Memory B cell (primary cell): ENCODE measurements around the gene B4GALNT4.
"Not testable (repeated sequence)": the region's sequence is repeated elsewhere in the genome, so short reads cannot be mapped to it uniquely, and the experiment has no call there.

ENCODE experiments used
- ATAC-seq: fragments of 150-1000 bp; cut with Tn5 transposase; 2 replicates; pipeline ENCODE4 v1.10.0; 2021; ENCODE audit warnings: low read depth, mild to moderate bottlenecking, moderate library complexity
- DNase-seq, 2 donors: peaks; one replicate each; pipeline ENCODE4 v3.0.0; 2022; ENCODE audit warnings: low spot score in 2 of 2
- H3K27ac Mint-ChIP-seq: one replicate; pipeline ENCODE4 v1.8.0; 2022; ENCODE audit warnings: mild to moderate bottlenecking, moderate library complexity, mixed read lengths
- H3K27me3 Mint-ChIP-seq: one replicate; pipeline ENCODE4 v1.8.0; 2022; ENCODE audit warnings: mixed read lengths
- H3K36me3 Mint-ChIP-seq: one replicate; pipeline ENCODE4 v1.8.0; 2022; ENCODE audit warnings: mild to moderate bottlenecking, mixed read lengths
- H3K4me1 Mint-ChIP-seq: one replicate; pipeline ENCODE4 v1.8.0; 2022; ENCODE audit warnings: mixed read lengths
- H3K4me3 Mint-ChIP-seq: one replicate; pipeline ENCODE4 v1.8.0; 2022; ENCODE audit warnings: mild to moderate bottlenecking, moderate library complexity, mixed read lengths
- H3K9me3 Mint-ChIP-seq: one replicate; pipeline ENCODE4 v1.8.0; 2022; ENCODE audit warnings: mixed read lengths

The B4GALNT4 gene

GRCh38 chr11:416757-417621, 47.7 kb downstream of the B4GALNT4 start:
- DNase-seq (peak in 1 of 2 donors; percentile 42), ATAC-seq (peak; percentile 63)
- peaks cover 27% of the 10 kb centered on the region for H3K4me1 Mint-ChIP-seq
- no peak overlapping the region for H3K27ac Mint-ChIP-seq
- no peaks in the 10 kb centered on the region for H3K27me3 Mint-ChIP-seq
- H3K36me3 Mint-ChIP-seq, result no peaks in the 10 kb centered on the region
- H3K4me3 Mint-ChIP-seq, result peak overlapping the region; percentile 91
- no peaks in the 10 kb centered on the region for H3K9me3 Mint-ChIP-seq

GRCh38 chr11:417652-418342, 48.5 kb downstream of the B4GALNT4 start:
- ATAC-seq (no peak), DNase-seq (peak in 1 of 2 donors; percentile 12)
- peak overlapping the region; percentile 81 for H3K4me3 Mint-ChIP-seq
- H3K4me1 Mint-ChIP-seq, result peaks cover 27% of the 10 kb centered on the region
- peak overlapping the region; percentile 54 for H3K27ac Mint-ChIP-seq
- peaks cover 2% of the 10 kb centered on the region for H3K36me3 Mint-ChIP-seq
- H3K9me3 Mint-ChIP-seq, result no peaks in the 10 kb centered on the region
- H3K27me3 Mint-ChIP-seq, result no peaks in the 10 kb centered on the region

- no peak overlapping the region for H3K4me3 Mint-ChIP-seq
- H3K27me3 Mint-ChIP-seq, result no peaks in the 10 kb centered on the region
- no peaks in the 10 kb centered on the region for H3K9me3 Mint-ChIP-seq
- no peak for ATAC-seq
- H3K4me1 Mint-ChIP-seq, result peaks cover 21% of the 10 kb centered on the region
- peak in 1 of 2 donors; percentile 12 for DNase-seq
- H3K27ac Mint-ChIP-seq, result peak overlapping the region; percentile 54
- H3K36me3 Mint-ChIP-seq, result peaks cover 2% of the 10 kb centered on the region
Observed at GRCh38 chr11:418343-419247, 49.3 kb downstream of the B4GALNT4 start.

- Mint-ChIP-seq H3K27ac (no peak overlapping the region), H3K9me3 (no peaks in the 10 kb centered on the region), H3K4me1 (peaks cover 14% of the 10 kb centered on the region), H3K4me3 (no peak overlapping the region), H3K27me3 (no peaks in the 10 kb centered on the region), H3K36me3 (peaks cover 4% of the 10 kb centered on the region)
- ATAC-seq (no peak), DNase-seq (peak in 1 of 2 donors; percentile 10)
Observed at GRCh38 chr11:419248-420005, 50.1 kb downstream of the B4GALNT4 start.

GRCh38 chr11:420054-420910, 51.0 kb downstream of the B4GALNT4 start:
- H3K9me3 Mint-ChIP-seq, result peaks cover 4% of the 10 kb centered on the region
- no peak overlapping the region for H3K27ac Mint-ChIP-seq
- H3K4me1 Mint-ChIP-seq, result peaks cover 6% of the 10 kb centered on the region
- H3K36me3 Mint-ChIP-seq, result peaks cover 11% of the 10 kb centered on the region
- ATAC-seq (no peak), DNase-seq (peak in 1 of 2 donors; percentile 10)
- no peaks in the 10 kb centered on the region for H3K27me3 Mint-ChIP-seq
- H3K4me3 Mint-ChIP-seq, result no peak overlapping the region

GRCh38 chr11:420911-421321, 51.6 kb downstream of the B4GALNT4 start:
- H3K9me3 Mint-ChIP-seq, result peaks cover 4% of the 10 kb centered on the region
- H3K36me3 Mint-ChIP-seq, result peaks cover 12% of the 10 kb centered on the region
- H3K4me1 Mint-ChIP-seq, result peaks cover 3% of the 10 kb centered on the region
- H3K27me3 Mint-ChIP-seq, result no peaks in the 10 kb centered on the region
- H3K27ac Mint-ChIP-seq, result no peak overlapping the region
- ATAC-seq, result no peak
- no peak overlapping the region for H3K4me3 Mint-ChIP-seq
- DNase-seq, result no peak

GRCh38 chr11:422249-422656, 53.0 kb downstream of the B4GALNT4 start:
- peaks cover 4% of the 10 kb centered on the region for H3K9me3 Mint-ChIP-seq
- no peaks in the 10 kb centered on the region for H3K4me1 Mint-ChIP-seq
- ATAC-seq (no peak), DNase-seq (peak in 1 of 2 donors; percentile 4)
- peaks cover 12% of the 10 kb centered on the region for H3K36me3 Mint-ChIP-seq
- no peak overlapping the region for H3K4me3 Mint-ChIP-seq
- H3K27me3 Mint-ChIP-seq, result no peaks in the 10 kb centered on the region
- peak overlapping the region; percentile 8 for H3K27ac Mint-ChIP-seq

- H3K4me3 Mint-ChIP-seq, result no peak overlapping the region
- ATAC-seq (no peak), DNase-seq (no peak)
- H3K4me1 Mint-ChIP-seq, result no peaks in the 10 kb centered on the region
- H3K9me3 Mint-ChIP-seq, result peaks cover 4% of the 10 kb centered on the region
- H3K36me3 Mint-ChIP-seq, result peaks cover 18% of the 10 kb centered on the region
- H3K27ac Mint-ChIP-seq, result no peak overlapping the region
- H3K27me3 Mint-ChIP-seq, result no peaks in the 10 kb centered on the region
Observed at GRCh38 chr11:424232-424631, 54.9 kb downstream of the B4GALNT4 start.

GRCh38 chr11:424766-425165, 55.5 kb downstream of the B4GALNT4 start:
- H3K4me1 Mint-ChIP-seq, DNase-seq, H3K9me3 Mint-ChIP-seq, ATAC-seq, H3K27me3 Mint-ChIP-seq, H3K27ac Mint-ChIP-seq, H3K4me3 Mint-ChIP-seq: not testable (repeated sequence)
- peaks cover 20% of the 10 kb centered on the region for H3K36me3 Mint-ChIP-seq

- H3K27ac Mint-ChIP-seq, result no peak overlapping the region
- ATAC-seq, result no peak
Observed at GRCh38 chr11:425301-425700, 56.0 kb downstream of the B4GALNT4 start.

GRCh38 chr11:426851-427250, 57.6 kb downstream of the B4GALNT4 start:
- DNase-seq, result peak in 1 of 2 donors; percentile 6
- H3K4me1 Mint-ChIP-seq, result no peaks in the 10 kb centered on the region

More at GRCh38 chr11:425301-425700, 56.0 kb downstream of the B4GALNT4 start:
- Mint-ChIP-seq H3K4me1 (no peaks in the 10 kb centered on the region), H3K36me3 (peaks cover 20% of the 10 kb centered on the region), H3K4me3 (no peak overlapping the region), H3K9me3 (peaks cover 4% of the 10 kb centered on the region), H3K27me3 (no peaks in the 10 kb centered on the region)
- DNase-seq, result no peak

GRCh38 chr11:428295-428694, 59.0 kb downstream of the B4GALNT4 start:
- H3K4me3 Mint-ChIP-seq, result no peak overlapping the region
- H3K4me1 Mint-ChIP-seq, result no peaks in the 10 kb centered on the region
- H3K27ac Mint-ChIP-seq, result no peak overlapping the region
- H3K36me3 Mint-ChIP-seq, result peaks cover 21% of the 10 kb centered on the region
- H3K9me3 Mint-ChIP-seq, result peaks cover 4% of the 10 kb centered on the region
- DNase-seq (no peak), ATAC-seq (no peak)
- no peaks in the 10 kb centered on the region for H3K27me3 Mint-ChIP-seq

More at GRCh38 chr11:426851-427250, 57.6 kb downstream of the B4GALNT4 start:
- peaks cover 4% of the 10 kb centered on the region for H3K9me3 Mint-ChIP-seq
- ATAC-seq, result no peak
- H3K27ac Mint-ChIP-seq, result no peak overlapping the region
- no peak overlapping the region for H3K4me3 Mint-ChIP-seq
- peaks cover 20% of the 10 kb centered on the region for H3K36me3 Mint-ChIP-seq
- H3K27me3 Mint-ChIP-seq, result no peaks in the 10 kb centered on the region
